WTC11 (cell line): Measurements from ENCODE around the gene TMPRSS5.

Source experiments
- ATF1 ChIP-seq: sonication (generic); formaldehyde crosslinking; IDR thresholded peaks from 2 replicates; pipeline ENCODE4 v1.8.1; 2023; ENCODE audit warnings: mild to moderate bottlenecking, moderate library complexity, missing genetic modification reagents
- CREB1 ChIP-seq: sonication (generic); formaldehyde crosslinking; IDR thresholded peaks from 2 replicates; pipeline ENCODE4 v1.8.0; 2023; ENCODE audit warnings: mild to moderate bottlenecking, missing genetic modification reagents
- ESRRA ChIP-seq: sonication (generic); formaldehyde crosslinking; IDR thresholded peaks from 2 replicates; pipeline ENCODE4 v1.8.1; 2022; ENCODE audit warnings: mild to moderate bottlenecking, missing genetic modification reagents, borderline replicate concordance
- ETV6 ChIP-seq: sonication (generic); formaldehyde crosslinking; IDR thresholded peaks from 2 replicates; pipeline ENCODE4 v1.8.1; 2022; ENCODE audit warnings: mild to moderate bottlenecking, missing genetic modification reagents
- JUN ChIP-seq: sonication (generic); formaldehyde crosslinking; IDR thresholded peaks from 2 replicates; pipeline ENCODE4 v1.8.0; 2023; ENCODE audit warnings: mild to moderate bottlenecking, missing genetic modification reagents
- SP1 ChIP-seq: sonication (generic); formaldehyde crosslinking; conservative IDR thresholded peaks from 2 replicates; pipeline ENCODE4 v1.8.1; 2022; ENCODE audit warnings: missing genetic modification reagents
- TCF7 ChIP-seq: sonication (generic); formaldehyde crosslinking; IDR thresholded peaks from 2 replicates; pipeline ENCODE4 v1.8.0; 2022; ENCODE audit warnings: mild to moderate bottlenecking, low read depth, missing genetic modification reagents, moderate library complexity
- TF ChIP-seq, protein P1 (sequence below): fragments of 200-600 bp; IDR thresholded peaks from 2 replicates; pipeline ENCODE4 v1.8.0; 2022; ENCODE audit warnings: antibody characterized with exemption
- TF ChIP-seq, protein P2 (sequence below): sonication (generic); formaldehyde crosslinking; IDR thresholded peaks from 2 replicates; pipeline ENCODE4 v1.8.0; 2023; ENCODE audit warnings: missing genetic modification reagents
- TF ChIP-seq, protein P3 (sequence below): sonication (generic); formaldehyde crosslinking; IDR thresholded peaks from 2 replicates; pipeline ENCODE4 v1.8.0; 2022; ENCODE audit warnings: mild to moderate bottlenecking, missing genetic modification reagents
- TF ChIP-seq, protein P4 (sequence below): sonication (generic); formaldehyde crosslinking; IDR thresholded peaks from 2 replicates; pipeline ENCODE4 v1.8.1; 2022; ENCODE audit warnings: low read depth, mild to moderate bottlenecking, moderate library complexity, missing genetic modification reagents, borderline replicate concordance
- TF ChIP-seq, protein P5 (sequence below): sonication (generic); formaldehyde crosslinking; IDR thresholded peaks from 2 replicates; pipeline ENCODE4 v1.8.1; 2023; ENCODE audit warnings: mild to moderate bottlenecking, missing genetic modification reagents, moderate library complexity
- TF ChIP-seq, protein P6 (sequence below): sonication (generic); formaldehyde crosslinking; IDR thresholded peaks from 2 replicates; pipeline ENCODE4 v1.8.0; 2022; ENCODE audit warnings: mild to moderate bottlenecking, missing genetic modification reagents
- TF ChIP-seq, protein P7 (sequence below): sonication (generic); formaldehyde crosslinking; IDR thresholded peaks from 2 replicates; pipeline ENCODE4 v1.8.1; 2023; ENCODE audit warnings: mild to moderate bottlenecking, missing genetic modification reagents, moderate library complexity

DNA sequence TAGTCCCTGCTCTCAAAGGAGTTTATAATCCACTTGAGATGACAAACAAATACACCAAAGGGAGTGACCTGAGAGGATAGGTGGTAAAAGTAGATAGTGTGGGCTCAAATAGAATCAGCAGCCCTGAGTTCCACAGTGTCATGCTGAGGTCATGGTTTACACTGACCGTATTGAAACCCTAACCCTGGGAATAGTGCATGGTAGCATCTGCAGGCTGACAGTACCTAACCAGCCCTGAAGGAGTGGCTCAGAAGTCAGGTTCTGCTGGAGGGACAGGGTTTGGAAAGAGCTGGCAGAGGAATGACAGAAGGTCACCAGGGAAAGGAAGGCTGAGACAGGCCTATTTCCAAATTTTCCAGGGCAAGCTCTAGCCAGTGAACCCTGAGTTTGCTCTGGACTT lies 9.2 kb upstream of the TMPRSS5 start:
- TF ChIP-seq, protein P1, sequence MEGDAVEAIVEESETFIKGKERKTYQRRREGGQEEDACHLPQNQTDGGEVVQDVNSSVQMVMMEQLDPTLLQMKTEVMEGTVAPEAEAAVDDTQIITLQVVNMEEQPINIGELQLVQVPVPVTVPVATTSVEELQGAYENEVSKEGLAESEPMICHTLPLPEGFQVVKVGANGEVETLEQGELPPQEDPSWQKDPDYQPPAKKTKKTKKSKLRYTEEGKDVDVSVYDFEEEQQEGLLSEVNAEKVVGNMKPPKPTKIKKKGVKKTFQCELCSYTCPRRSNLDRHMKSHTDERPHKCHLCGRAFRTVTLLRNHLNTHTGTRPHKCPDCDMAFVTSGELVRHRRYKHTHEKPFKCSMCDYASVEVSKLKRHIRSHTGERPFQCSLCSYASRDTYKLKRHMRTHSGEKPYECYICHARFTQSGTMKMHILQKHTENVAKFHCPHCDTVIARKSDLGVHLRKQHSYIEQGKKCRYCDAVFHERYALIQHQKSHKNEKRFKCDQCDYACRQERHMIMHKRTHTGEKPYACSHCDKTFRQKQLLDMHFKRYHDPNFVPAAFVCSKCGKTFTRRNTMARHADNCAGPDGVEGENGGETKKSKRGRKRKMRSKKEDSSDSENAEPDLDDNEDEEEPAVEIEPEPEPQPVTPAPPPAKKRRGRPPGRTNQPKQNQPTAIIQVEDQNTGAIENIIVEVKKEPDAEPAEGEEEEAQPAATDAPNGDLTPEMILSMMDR = no peak
- TF ChIP-seq, protein P2, sequence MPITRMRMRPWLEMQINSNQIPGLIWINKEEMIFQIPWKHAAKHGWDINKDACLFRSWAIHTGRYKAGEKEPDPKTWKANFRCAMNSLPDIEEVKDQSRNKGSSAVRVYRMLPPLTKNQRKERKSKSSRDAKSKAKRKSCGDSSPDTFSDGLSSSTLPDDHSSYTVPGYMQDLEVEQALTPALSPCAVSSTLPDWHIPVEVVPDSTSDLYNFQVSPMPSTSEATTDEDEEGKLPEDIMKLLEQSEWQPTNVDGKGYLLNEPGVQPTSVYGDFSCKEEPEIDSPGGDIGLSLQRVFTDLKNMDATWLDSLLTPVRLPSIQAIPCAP (CRISPR knock-in tag) = no peak
- TF ChIP-seq, protein P3, sequence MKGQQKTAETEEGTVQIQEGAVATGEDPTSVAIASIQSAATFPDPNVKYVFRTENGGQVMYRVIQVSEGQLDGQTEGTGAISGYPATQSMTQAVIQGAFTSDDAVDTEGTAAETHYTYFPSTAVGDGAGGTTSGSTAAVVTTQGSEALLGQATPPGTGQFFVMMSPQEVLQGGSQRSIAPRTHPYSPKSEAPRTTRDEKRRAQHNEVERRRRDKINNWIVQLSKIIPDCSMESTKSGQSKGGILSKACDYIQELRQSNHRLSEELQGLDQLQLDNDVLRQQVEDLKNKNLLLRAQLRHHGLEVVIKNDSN (CRISPR knock-in tag) = no peak
- TF ChIP-seq CREB1 (CRISPR knock-in tag) = no peak
- TF ChIP-seq, protein P4, sequence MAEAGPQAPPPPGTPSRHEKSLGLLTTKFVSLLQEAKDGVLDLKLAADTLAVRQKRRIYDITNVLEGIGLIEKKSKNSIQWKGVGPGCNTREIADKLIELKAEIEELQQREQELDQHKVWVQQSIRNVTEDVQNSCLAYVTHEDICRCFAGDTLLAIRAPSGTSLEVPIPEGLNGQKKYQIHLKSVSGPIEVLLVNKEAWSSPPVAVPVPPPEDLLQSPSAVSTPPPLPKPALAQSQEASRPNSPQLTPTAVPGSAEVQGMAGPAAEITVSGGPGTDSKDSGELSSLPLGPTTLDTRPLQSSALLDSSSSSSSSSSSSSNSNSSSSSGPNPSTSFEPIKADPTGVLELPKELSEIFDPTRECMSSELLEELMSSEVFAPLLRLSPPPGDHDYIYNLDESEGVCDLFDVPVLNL (CRISPR knock-in tag) = no peak
- TF ChIP-seq, protein P5, sequence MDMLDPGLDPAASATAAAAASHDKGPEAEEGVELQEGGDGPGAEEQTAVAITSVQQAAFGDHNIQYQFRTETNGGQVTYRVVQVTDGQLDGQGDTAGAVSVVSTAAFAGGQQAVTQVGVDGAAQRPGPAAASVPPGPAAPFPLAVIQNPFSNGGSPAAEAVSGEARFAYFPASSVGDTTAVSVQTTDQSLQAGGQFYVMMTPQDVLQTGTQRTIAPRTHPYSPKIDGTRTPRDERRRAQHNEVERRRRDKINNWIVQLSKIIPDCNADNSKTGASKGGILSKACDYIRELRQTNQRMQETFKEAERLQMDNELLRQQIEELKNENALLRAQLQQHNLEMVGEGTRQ (CRISPR knock-in tag) = no peak
- TF ChIP-seq ATF1 = no peak
- TF ChIP-seq, protein P6, sequence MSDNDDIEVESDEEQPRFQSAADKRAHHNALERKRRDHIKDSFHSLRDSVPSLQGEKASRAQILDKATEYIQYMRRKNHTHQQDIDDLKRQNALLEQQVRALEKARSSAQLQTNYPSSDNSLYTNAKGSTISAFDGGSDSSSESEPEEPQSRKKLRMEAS (CRISPR knock-in tag) = no peak
- no peak for TF ChIP-seq SP1 (CRISPR knock-in tag)
- no peak for TF ChIP-seq JUN (CRISPR knock-in tag)
- TF ChIP-seq ETV6 = no peak
- TF ChIP-seq TCF7 (CRISPR knock-in tag) = no peak
- TF ChIP-seq ESRRA (CRISPR knock-in tag) = no peak
- TF ChIP-seq, protein P7, sequence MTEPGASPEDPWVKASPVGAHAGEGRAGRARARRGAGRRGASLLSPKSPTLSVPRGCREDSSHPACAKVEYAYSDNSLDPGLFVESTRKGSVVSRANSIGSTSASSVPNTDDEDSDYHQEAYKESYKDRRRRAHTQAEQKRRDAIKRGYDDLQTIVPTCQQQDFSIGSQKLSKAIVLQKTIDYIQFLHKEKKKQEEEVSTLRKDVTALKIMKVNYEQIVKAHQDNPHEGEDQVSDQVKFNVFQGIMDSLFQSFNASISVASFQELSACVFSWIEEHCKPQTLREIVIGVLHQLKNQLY (CRISPR knock-in tag) = no peak
